GM18907 (cell line): ENCODE measurements around the gene NPTN.

Experiments
- ATAC-seq: cut with Tn5 transposase; IDR thresholded peaks from one replicate; pipeline ENCODE4 v1.9.1; 2021; ENCODE audit warnings: mild to moderate bottlenecking, moderate library complexity; ENCODE audit not compliant: unreplicated experiment

NPTN gene

GRCh38 chr15:73522011-73522410 lies 111.2 kb downstream of the NPTN start:
- no peak for ATAC-seq

- ATAC-seq = no peak
Observed at GRCh38 chr15:73518876-73519733, 114.1 kb downstream of the NPTN start.

GRCh38 chr15:73518180-73518862 lies 114.9 kb downstream of the NPTN start:
- ATAC-seq = no peak

- no peak for ATAC-seq
Observed at GRCh38 chr15:73517566-73517965, 115.6 kb downstream of the NPTN start.

GRCh38 chr15:73515527-73515926 lies 117.7 kb downstream of the NPTN start:
- no peak for ATAC-seq
